ENCODE measurements around the gene TMOD1.

The TMOD1 gene

DNA sequence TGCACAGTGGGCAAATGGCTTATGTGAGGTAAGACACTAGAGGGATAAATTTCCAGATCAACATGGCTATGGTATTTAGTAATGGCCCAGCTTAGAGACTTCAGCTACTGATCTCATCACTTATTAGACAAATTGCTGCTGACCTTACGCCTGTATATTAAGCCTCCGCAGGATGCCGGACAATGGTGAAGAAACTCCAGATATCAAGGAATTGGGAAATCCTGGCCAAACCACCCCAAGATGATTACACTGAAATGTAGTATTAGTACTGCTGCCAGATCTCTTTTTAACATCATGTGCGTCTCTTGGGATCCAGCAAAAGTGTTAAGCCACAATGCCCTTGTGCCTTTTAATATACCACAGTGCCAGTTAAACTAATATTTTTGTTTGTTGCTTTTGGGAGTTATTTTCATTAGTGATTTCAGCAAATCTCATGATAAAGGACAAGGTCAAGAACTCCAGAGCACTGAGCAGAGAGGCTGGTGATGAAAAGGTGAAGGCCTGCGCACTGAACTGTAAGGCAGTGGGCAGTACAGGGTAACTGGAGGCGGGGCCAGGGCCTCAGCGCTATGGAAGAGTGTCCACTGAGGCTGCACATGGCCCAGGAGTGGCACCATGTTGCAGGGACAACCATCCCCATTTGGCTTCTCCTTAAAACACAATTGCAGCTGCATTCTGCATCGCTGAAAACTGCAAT, 99.2 kb downstream of the TMOD1 start:
- Histone ChIP-seq H3K4me3 (ENCODE audit: insufficient read depth in 1 of 2, low read depth in 1 of 2, low read length in 2 of 2) (no peak overlapping the region), H3K4me2 (ENCODE audit: low read length, poor library complexity, severe bottlenecking) (no peak overlapping the region), H3K23ac (ENCODE audit: low read length in 2 of 2) (no peak overlapping the region), H3K27me3 (ENCODE audit: control insufficient read depth in 1 of 2, insufficient read depth in 1 of 2, low read length in 2 of 2) (no peaks in the 10 kb centered on the region), H3K9ac (ENCODE audit: low read length) (no peak overlapping the region), H3K36me3 (ENCODE audit: control insufficient read depth in 1 of 2, insufficient read depth in 2 of 2, low read depth in 1 of 2, low read length in 2 of 2) (peaks cover 38 to 64% of the 10 kb centered on the region in 2 experiments), H2BK15ac (ENCODE audit: low read depth, poor library complexity, severe bottlenecking) (no peak overlapping the region), H3K27ac (ENCODE audit: low read length, poor library complexity, severe bottlenecking) (no peak overlapping the region), H3K79me1 (replicated peaks; ENCODE audit: low read length, poor library complexity, severe bottlenecking) (no peaks in the 10 kb centered on the region), H2AFZ (ENCODE audit: low read depth, low read length) (no peak overlapping the region), H3K4me1 (ENCODE audit: control insufficient read depth, insufficient read depth, low read depth, low read length) (no peaks in the 10 kb centered on the region), H4K8ac (ENCODE audit: low read length) (no peak overlapping the region), H2BK120ac (ENCODE audit: low read depth, low read length) (no peak overlapping the region), H2BK5ac (ENCODE audit: low read depth, low read length, poor library complexity, severe bottlenecking) (no peak overlapping the region), H3K14ac (ENCODE audit: low read length in 2 of 2) (no peak overlapping the region), H2BK12ac (ENCODE audit: low read length in 2 of 2) (no peak overlapping the region), H3K18ac (ENCODE audit: low read depth in 1 of 2, low read length in 2 of 2) (no peak overlapping the region), H3K9me3 (ENCODE audit: control insufficient read depth, low read length) (no peaks in the 10 kb centered on the region), H4K91ac (ENCODE audit: low read length) (no peak overlapping the region), H3K4ac (ENCODE audit: low read depth in 1 of 2, low read length in 2 of 2) (no peak overlapping the region), H2AK5ac (ENCODE audit: low read length, severe bottlenecking) (no peak overlapping the region)
- WGBS, result over 99% methylated on average over 8 of the region's 8 CpGs
- DNase-seq, result no peak

DNA sequence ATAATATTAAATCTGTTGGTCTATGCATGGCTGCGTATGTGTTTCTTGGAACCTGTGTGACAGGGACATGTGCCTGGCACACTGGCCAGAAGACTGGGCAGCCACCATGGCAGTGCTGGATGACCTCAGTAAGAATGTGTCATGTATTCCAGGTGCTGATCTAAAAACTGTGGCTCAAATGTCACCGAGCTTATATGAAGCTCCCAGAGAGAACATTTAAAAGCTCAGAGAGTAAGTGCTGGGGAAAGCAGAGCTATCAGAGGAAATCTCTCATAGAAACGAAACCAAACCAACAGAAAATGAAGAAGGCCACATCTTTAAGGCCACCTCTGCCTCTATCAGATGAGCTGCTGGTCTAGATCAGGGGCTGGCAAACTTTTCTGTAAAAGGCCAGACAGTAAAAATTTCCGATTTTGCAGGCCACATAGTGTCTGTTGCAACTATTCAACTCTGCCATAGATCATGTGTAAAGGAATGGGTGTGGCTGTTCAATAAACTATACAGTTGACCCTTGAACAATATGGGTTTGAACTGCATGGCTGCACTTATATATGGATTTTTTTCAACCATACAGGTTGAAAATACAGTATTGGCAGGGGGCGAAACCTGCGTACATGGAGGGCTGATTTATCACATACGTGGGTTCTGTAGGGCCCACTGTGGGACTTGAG, 99.9 kb downstream of the TMOD1 start:
- Histone ChIP-seq H2AK5ac (ENCODE audit: low read length, severe bottlenecking) (no peak overlapping the region), H3K9me3 (ENCODE audit: control insufficient read depth, low read length) (no peaks in the 10 kb centered on the region), H2BK5ac (ENCODE audit: low read depth, low read length, poor library complexity, severe bottlenecking) (no peak overlapping the region), H3K9ac (ENCODE audit: low read length) (no peak overlapping the region), H3K4me3 (ENCODE audit: insufficient read depth in 1 of 2, low read depth in 1 of 2, low read length in 2 of 2) (no peak overlapping the region), H3K23ac (ENCODE audit: low read length in 2 of 2) (no peak overlapping the region), H3K36me3 (ENCODE audit: control insufficient read depth in 1 of 2, insufficient read depth in 2 of 2, low read depth in 1 of 2, low read length in 2 of 2) (peaks cover 40 to 71% of the 10 kb centered on the region in 2 experiments), H3K4me2 (ENCODE audit: low read length, poor library complexity, severe bottlenecking) (no peak overlapping the region), H2BK12ac (ENCODE audit: low read length in 2 of 2) (no peak overlapping the region), H3K18ac (ENCODE audit: low read depth in 1 of 2, low read length in 2 of 2) (no peak overlapping the region), H4K91ac (ENCODE audit: low read length) (no peak overlapping the region), H3K4me1 (ENCODE audit: control insufficient read depth, insufficient read depth, low read depth, low read length) (no peaks in the 10 kb centered on the region), H2BK120ac (ENCODE audit: low read depth, low read length) (no peak overlapping the region), H3K4ac (ENCODE audit: low read depth in 1 of 2, low read length in 2 of 2) (no peak overlapping the region), H3K79me1 (replicated peaks; ENCODE audit: low read length, poor library complexity, severe bottlenecking) (no peaks in the 10 kb centered on the region), H4K8ac (ENCODE audit: low read length) (no peak overlapping the region), H2AFZ (ENCODE audit: low read depth, low read length) (no peak overlapping the region), H3K27ac (ENCODE audit: low read length, poor library complexity, severe bottlenecking) (no peak overlapping the region), H3K14ac (ENCODE audit: low read length in 2 of 2) (no peak overlapping the region), H2BK15ac (ENCODE audit: low read depth, poor library complexity, severe bottlenecking) (no peak overlapping the region), H3K27me3 (ENCODE audit: control insufficient read depth in 1 of 2, insufficient read depth in 1 of 2, low read length in 2 of 2) (no peaks in the 10 kb centered on the region)
- DNase-seq, result no peak
- WGBS, result 93% methylated on average over 7 of the region's 7 CpGs

DNA sequence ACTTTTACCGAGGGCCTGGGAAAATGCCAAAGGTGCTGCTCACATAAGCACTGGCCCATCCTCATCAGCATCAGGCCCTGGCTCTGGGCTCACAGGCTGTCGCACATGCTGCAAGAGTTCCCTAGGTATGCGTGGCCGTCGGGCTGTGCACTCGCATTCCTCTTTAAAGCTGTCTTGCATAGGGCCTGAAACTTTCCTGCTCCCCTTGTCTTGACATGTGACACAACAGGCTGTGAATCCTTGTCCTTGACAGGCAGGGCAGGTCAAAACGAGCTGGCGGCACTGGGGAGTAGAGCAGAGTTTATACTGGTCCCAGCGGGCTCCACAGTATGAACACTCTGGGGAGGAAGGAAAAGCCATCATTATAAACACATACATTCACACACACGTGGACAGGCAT, 101.0 kb downstream of the TMOD1 start:
- Histone ChIP-seq H4K8ac (ENCODE audit: low read length) (no peak overlapping the region), H2AK5ac (ENCODE audit: low read length, severe bottlenecking) (no peak overlapping the region), H2BK120ac (ENCODE audit: low read depth, low read length) (no peak overlapping the region), H3K9me3 (ENCODE audit: control insufficient read depth, low read length) (no peaks in the 10 kb centered on the region), H3K4me1 (ENCODE audit: control insufficient read depth, insufficient read depth, low read depth, low read length) (no peaks in the 10 kb centered on the region), H3K9ac (ENCODE audit: low read length) (no peak overlapping the region), H3K27me3 (ENCODE audit: control insufficient read depth in 1 of 2, insufficient read depth in 1 of 2, low read length in 2 of 2) (no peaks in the 10 kb centered on the region), H3K27ac (ENCODE audit: low read length, poor library complexity, severe bottlenecking) (no peak overlapping the region), H3K79me1 (replicated peaks; ENCODE audit: low read length, poor library complexity, severe bottlenecking) (no peaks in the 10 kb centered on the region), H2BK5ac (ENCODE audit: low read depth, low read length, poor library complexity, severe bottlenecking) (no peak overlapping the region), H2BK15ac (ENCODE audit: low read depth, poor library complexity, severe bottlenecking) (no peak overlapping the region), H2AFZ (ENCODE audit: low read depth, low read length) (no peak overlapping the region), H3K18ac (ENCODE audit: low read depth in 1 of 2, low read length in 2 of 2) (no peak overlapping the region), H3K4me3 (ENCODE audit: insufficient read depth in 1 of 2, low read depth in 1 of 2, low read length in 2 of 2) (no peak overlapping the region), H4K91ac (ENCODE audit: low read length) (no peak overlapping the region), H3K4ac (ENCODE audit: low read depth in 1 of 2, low read length in 2 of 2) (no peak overlapping the region), H3K23ac (ENCODE audit: low read length in 2 of 2) (no peak overlapping the region), H3K4me2 (ENCODE audit: low read length, poor library complexity, severe bottlenecking) (no peak overlapping the region), H3K36me3 (ENCODE audit: control insufficient read depth in 1 of 2, insufficient read depth in 2 of 2, low read depth in 1 of 2, low read length in 2 of 2) (peaks cover 40 to 74% of the 10 kb centered on the region in 2 experiments), H2BK12ac (ENCODE audit: low read length in 2 of 2) (no peak overlapping the region), H3K14ac (ENCODE audit: low read length in 2 of 2) (no peak overlapping the region)
- 91% methylated on average over 9 of the region's 10 CpGs for WGBS
- DNase-seq, result no peak

DNA sequence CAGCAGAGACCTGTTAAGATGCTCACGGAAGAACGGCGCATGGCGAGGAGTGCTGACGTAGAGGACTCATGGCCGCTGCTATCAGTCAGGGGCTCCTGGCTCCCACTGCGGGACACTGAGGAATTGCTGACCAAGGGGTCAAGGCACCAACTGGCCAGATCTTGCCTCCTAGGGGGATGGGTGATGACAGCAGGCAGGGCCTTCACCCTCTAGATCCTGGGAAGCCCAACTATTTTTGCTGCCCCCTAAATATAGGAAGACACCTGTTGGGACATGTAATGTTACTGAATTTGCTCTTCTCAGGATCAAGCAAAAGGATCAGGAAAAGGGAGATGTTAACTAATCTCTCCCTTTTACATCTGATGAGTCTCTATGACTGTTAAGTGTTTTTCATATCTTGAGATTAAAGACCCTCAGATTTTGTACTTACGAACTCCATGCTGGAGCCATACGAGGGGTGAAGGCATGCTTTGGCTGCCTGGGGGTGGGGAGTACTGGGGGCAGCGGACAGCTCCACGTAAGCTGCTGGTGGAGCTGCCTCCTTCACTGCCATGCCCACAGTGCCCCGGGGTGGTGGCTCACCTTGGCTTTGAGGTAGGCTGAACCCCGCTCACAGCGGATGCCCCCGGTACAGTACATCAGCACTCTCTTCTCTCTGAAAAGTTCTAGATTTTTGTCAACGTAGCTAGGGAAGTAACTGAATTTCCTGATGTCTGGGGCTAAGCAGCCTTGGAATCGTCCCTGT, 103.6 kb downstream of the TMOD1 start:
- Histone ChIP-seq H4K91ac (ENCODE audit: low read length) (no peak overlapping the region), H2BK12ac (ENCODE audit: low read length in 2 of 2) (no peak overlapping the region), H3K4ac (ENCODE audit: low read depth in 1 of 2, low read length in 2 of 2) (no peak overlapping the region), H3K23ac (ENCODE audit: low read length in 2 of 2) (no peak overlapping the region), H4K8ac (ENCODE audit: low read length) (no peak overlapping the region), H2BK120ac (ENCODE audit: low read depth, low read length) (no peak overlapping the region), H3K14ac (ENCODE audit: low read length in 2 of 2) (no peak overlapping the region), H3K79me1 (replicated peaks; ENCODE audit: low read length, poor library complexity, severe bottlenecking) (peaks cover 2% of the 10 kb centered on the region), H3K4me2 (ENCODE audit: low read length, poor library complexity, severe bottlenecking) (no peak overlapping the region), H2AFZ (ENCODE audit: low read depth, low read length) (no peak overlapping the region), H3K18ac (ENCODE audit: low read depth in 1 of 2, low read length in 2 of 2) (no peak overlapping the region), H2BK5ac (ENCODE audit: low read depth, low read length, poor library complexity, severe bottlenecking) (no peak overlapping the region), H3K36me3 (ENCODE audit: control insufficient read depth in 1 of 2, insufficient read depth in 2 of 2, low read depth in 1 of 2, low read length in 2 of 2) (peaks cover 46 to 68% of the 10 kb centered on the region in 2 experiments), H3K4me3 (ENCODE audit: insufficient read depth in 1 of 2, low read depth in 1 of 2, low read length in 2 of 2) (no peak overlapping the region), H3K4me1 (ENCODE audit: control insufficient read depth, insufficient read depth, low read depth, low read length) (no peaks in the 10 kb centered on the region), H2AK5ac (ENCODE audit: low read length, severe bottlenecking) (no peak overlapping the region), H3K9ac (ENCODE audit: low read length) (no peak overlapping the region), H3K27me3 (ENCODE audit: control insufficient read depth in 1 of 2, insufficient read depth in 1 of 2, low read length in 2 of 2) (no peaks in the 10 kb centered on the region), H2BK15ac (ENCODE audit: low read depth, poor library complexity, severe bottlenecking) (no peak overlapping the region), H3K9me3 (ENCODE audit: control insufficient read depth, low read length) (no peaks in the 10 kb centered on the region), H3K27ac (ENCODE audit: low read length, poor library complexity, severe bottlenecking) (no peak overlapping the region)
- no peak for DNase-seq
- 98% methylated on average over 17 of the region's 17 CpGs for WGBS

All from mesenchymal stem cell (in vitro differentiated cells and primary cell).